Spleen (tissue), 3 donors: ENCODE results near the gene ARHGAP27.
A peak's percentile ranks its signal among the peaks of the same experiment; 100 is the strongest.

Experiments
- POLR2A ChIP-seq, 3 donors: fragments of 450-650 bp; IDR thresholded peaks; one replicate each; pipeline ENCODE4 v1.5.1; 2017; ENCODE audit warnings: antibody characterized with exemption in 3 of 3, mild to moderate bottlenecking in 1 of 3
- POLR2AphosphoS5 ChIP-seq, 3 donors: sonication (generic); formaldehyde crosslinking; IDR thresholded peaks; one replicate each; pipeline ENCODE4 v1.5.1; 2017; ENCODE audit warnings: antibody characterized with exemption in 3 of 3

- TF ChIP-seq POLR2AphosphoS5 (IDR thresholded peaks at IDR 0.05) (peak in 2 of 3 donors; percentile 59 to 63), POLR2A (IDR thresholded peaks at IDR 0.05) (no peak)
Observed at GRCh38 chr17:45385331-45385997, 47.2 kb downstream of the ARHGAP27 start.
